Ishikawa (cell line): ENCODE results near the gene TCFL5.

Experiments used
- CREB1 ChIP-seq: IDR thresholded peaks from 2 replicates; pipeline ENCODE4 v1.6.1; 2012; ENCODE audit warnings: low read depth
- EGR1 ChIP-seq: IDR thresholded peaks from 2 replicates; pipeline ENCODE4 v1.6.1; 2012
- EP300 ChIP-seq: IDR thresholded peaks from 2 replicates; pipeline ENCODE4 v1.6.1; 2012; ENCODE audit warnings: borderline replicate concordance
- FOXM1 ChIP-seq: IDR thresholded peaks from 2 replicates; pipeline ENCODE4 v1.6.1; 2012; ENCODE audit warnings: low read depth, borderline replicate concordance
- RAD21 ChIP-seq: IDR thresholded peaks from 2 replicates; pipeline ENCODE4 v1.6.1; 2012; ENCODE audit warnings: low read depth
- TAF1 ChIP-seq: IDR thresholded peaks from 2 replicates; pipeline ENCODE4 v1.6.1; 2012; ENCODE audit warnings: low read depth, mild to moderate bottlenecking
- TCF12 ChIP-seq: IDR thresholded peaks from 2 replicates; pipeline ENCODE4 v1.6.1; 2012; ENCODE audit warnings: low read depth
- YY1 ChIP-seq: IDR thresholded peaks from 2 replicates; pipeline ENCODE4 v1.6.1; 2012; ENCODE audit warnings: low read depth
- ZBTB7A ChIP-seq: IDR thresholded peaks from 2 replicates; pipeline ENCODE4 v1.6.1; 2012; ENCODE audit warnings: low read depth
- TF ChIP-seq, protein P1 (sequence below): IDR thresholded peaks from 2 replicates; pipeline ENCODE4 v1.6.1; 2012
- TF ChIP-seq, protein P2 (sequence below): IDR thresholded peaks from 2 replicates; pipeline ENCODE4 v1.6.1; 2012; ENCODE audit warnings: low read depth, mild to moderate bottlenecking

DNA sequence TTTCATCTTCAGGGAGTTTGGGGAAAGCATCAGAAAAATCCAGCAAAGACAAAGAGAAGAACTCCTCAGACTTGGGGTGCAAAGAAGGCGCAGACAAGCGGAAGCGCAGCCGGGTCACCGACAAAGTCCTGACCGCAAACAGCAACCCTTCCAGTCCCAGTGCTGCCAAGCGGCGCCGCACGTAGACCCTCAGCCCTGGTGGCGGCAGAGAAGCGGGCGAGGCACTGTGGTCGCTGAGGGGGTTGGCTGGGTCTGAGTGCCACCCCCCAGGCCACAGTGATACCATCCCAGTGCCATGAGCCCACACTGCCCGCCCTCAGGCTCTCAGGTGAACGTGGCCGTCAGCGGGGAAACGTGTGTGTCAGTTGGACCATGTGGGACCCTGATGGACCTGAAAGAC is 62.2 kb downstream of the TCFL5 start:
- TF ChIP-seq ZBTB7A, result no peak
- TF ChIP-seq, protein P1, sequence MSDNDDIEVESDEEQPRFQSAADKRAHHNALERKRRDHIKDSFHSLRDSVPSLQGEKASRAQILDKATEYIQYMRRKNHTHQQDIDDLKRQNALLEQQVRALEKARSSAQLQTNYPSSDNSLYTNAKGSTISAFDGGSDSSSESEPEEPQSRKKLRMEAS, result no peak
- no peak for TF ChIP-seq YY1
- no peak for TF ChIP-seq TAF1
- TF ChIP-seq RAD21, result no peak
- TF ChIP-seq, protein P2, sequence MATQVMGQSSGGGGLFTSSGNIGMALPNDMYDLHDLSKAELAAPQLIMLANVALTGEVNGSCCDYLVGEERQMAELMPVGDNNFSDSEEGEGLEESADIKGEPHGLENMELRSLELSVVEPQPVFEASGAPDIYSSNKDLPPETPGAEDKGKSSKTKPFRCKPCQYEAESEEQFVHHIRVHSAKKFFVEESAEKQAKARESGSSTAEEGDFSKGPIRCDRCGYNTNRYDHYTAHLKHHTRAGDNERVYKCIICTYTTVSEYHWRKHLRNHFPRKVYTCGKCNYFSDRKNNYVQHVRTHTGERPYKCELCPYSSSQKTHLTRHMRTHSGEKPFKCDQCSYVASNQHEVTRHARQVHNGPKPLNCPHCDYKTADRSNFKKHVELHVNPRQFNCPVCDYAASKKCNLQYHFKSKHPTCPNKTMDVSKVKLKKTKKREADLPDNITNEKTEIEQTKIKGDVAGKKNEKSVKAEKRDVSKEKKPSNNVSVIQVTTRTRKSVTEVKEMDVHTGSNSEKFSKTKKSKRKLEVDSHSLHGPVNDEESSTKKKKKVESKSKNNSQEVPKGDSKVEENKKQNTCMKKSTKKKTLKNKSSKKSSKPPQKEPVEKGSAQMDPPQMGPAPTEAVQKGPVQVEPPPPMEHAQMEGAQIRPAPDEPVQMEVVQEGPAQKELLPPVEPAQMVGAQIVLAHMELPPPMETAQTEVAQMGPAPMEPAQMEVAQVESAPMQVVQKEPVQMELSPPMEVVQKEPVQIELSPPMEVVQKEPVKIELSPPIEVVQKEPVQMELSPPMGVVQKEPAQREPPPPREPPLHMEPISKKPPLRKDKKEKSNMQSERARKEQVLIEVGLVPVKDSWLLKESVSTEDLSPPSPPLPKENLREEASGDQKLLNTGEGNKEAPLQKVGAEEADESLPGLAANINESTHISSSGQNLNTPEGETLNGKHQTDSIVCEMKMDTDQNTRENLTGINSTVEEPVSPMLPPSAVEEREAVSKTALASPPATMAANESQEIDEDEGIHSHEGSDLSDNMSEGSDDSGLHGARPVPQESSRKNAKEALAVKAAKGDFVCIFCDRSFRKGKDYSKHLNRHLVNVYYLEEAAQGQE, result no peak
- no peak for TF ChIP-seq FOXM1
- TF ChIP-seq EP300, result no peak
- no peak for TF ChIP-seq CREB1
- no peak for TF ChIP-seq TCF12
- no peak for TF ChIP-seq EGR1
